KMS-11 (cell line): Measurements from ENCODE around the gene MRPL54.

Experiments
- H2AFZ ChIP-seq: fragments of 200-600 bp; sonication (generic); 2 replicates; pipeline ENCODE4 v1.6.1; 2016; ENCODE audit warnings: antibody characterized with exemption, mixed run types, low read depth
- H3K27ac ChIP-seq: fragments of 200-600 bp; sonication (generic); 2 replicates; pipeline ENCODE4 v1.6.1; 2016; ENCODE audit warnings: mild to moderate bottlenecking, mixed run types
- H3K27me3 ChIP-seq: fragments of 200-600 bp; sonication (generic); 2 replicates; pipeline ENCODE4 v1.6.1; 2017; ENCODE audit warnings: mild to moderate bottlenecking, low read depth, mixed run types, moderate library complexity; ENCODE audit not compliant: insufficient read depth
- H3K36me3 ChIP-seq: fragments of 200-600 bp; sonication (generic); 2 replicates; pipeline ENCODE4 v1.6.1; 2017; ENCODE audit warnings: mild to moderate bottlenecking, mixed run types; ENCODE audit not compliant: insufficient read depth
- H3K4me1 ChIP-seq: fragments of 200-600 bp; sonication (generic); 2 replicates; pipeline ENCODE4 v1.6.1; 2016; ENCODE audit warnings: mild to moderate bottlenecking, low read depth, mixed run types; ENCODE audit not compliant: poor library complexity, severe bottlenecking
- H3K4me2 ChIP-seq: fragments of 200-600 bp; sonication (generic); 2 replicates; pipeline ENCODE4 v1.7.0; 2016; ENCODE audit warnings: mild to moderate bottlenecking, mixed run types
- H3K4me3 ChIP-seq: fragments of 200-600 bp; sonication (generic); IDR thresholded peaks from 2 replicates; pipeline ENCODE4 v1.6.1; 2017; ENCODE audit warnings: low read depth, low read length, mixed read lengths; ENCODE audit not compliant: insufficient read depth
- H3K79me2 ChIP-seq: fragments of 200-600 bp; sonication (generic); 2 replicates; pipeline ENCODE4 v1.6.1; 2016; ENCODE audit warnings: low read depth, mixed run types; ENCODE audit not compliant: insufficient read depth
- H3K9ac ChIP-seq: fragments of 200-600 bp; sonication (generic); 2 replicates; pipeline ENCODE4 v1.6.1; 2016; ENCODE audit warnings: mild to moderate bottlenecking, mixed run types
- H4K20me1 ChIP-seq: fragments of 200-600 bp; sonication (generic); 2 replicates; pipeline ENCODE4 v1.6.1; 2016; ENCODE audit warnings: mild to moderate bottlenecking, mixed run types; ENCODE audit not compliant: insufficient read depth
- TF ChIP-seq, protein P1 (sequence below): fragments of 200-600 bp; sonication (generic); conservative IDR thresholded peaks from 2 replicates; pipeline ENCODE4 v1.6.1; 2017; ENCODE audit warnings: low read depth, mild to moderate bottlenecking, antibody characterized with exemption, low read length, moderate library complexity, mixed read lengths

The MRPL54 gene

DNA sequence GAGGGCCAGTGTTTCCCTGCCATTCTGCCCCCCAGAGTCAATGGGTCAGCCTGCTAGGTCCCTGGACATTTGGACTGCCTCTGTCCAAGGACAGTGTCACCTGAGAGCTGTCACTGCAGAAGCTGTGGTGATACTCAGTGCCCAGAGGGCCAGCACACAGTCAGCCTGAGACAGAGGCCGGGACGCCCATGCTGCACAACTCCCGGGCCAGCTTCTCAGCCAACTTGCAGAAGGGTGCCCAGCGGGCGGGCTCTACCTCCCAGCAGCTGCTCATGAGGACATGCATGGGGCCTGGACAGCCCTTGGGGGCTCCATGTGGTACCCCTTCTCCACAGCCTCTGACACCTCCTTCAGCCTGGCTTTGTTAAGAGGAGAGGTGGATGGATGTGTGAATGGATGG is 13.3 kb downstream of the MRPL54 start:
- H3K4me3 ChIP-seq, result no peak overlapping the region
- H2AFZ ChIP-seq, result no peak overlapping the region
- no peak overlapping the region for H3K27ac ChIP-seq
- H4K20me1 ChIP-seq, result no peaks in the 10 kb centered on the region
- H3K4me1 ChIP-seq, result no peaks in the 10 kb centered on the region
- H3K4me2 ChIP-seq, result no peak overlapping the region
- H3K9ac ChIP-seq, result no peak overlapping the region
- H3K27me3 ChIP-seq, result peaks cover 18% of the 10 kb centered on the region; the same call in 1 of the 2 replicates
- H3K79me2 ChIP-seq, result no peaks in the 10 kb centered on the region
- no peaks in the 10 kb centered on the region for H3K36me3 ChIP-seq
- TF ChIP-seq, protein P1, sequence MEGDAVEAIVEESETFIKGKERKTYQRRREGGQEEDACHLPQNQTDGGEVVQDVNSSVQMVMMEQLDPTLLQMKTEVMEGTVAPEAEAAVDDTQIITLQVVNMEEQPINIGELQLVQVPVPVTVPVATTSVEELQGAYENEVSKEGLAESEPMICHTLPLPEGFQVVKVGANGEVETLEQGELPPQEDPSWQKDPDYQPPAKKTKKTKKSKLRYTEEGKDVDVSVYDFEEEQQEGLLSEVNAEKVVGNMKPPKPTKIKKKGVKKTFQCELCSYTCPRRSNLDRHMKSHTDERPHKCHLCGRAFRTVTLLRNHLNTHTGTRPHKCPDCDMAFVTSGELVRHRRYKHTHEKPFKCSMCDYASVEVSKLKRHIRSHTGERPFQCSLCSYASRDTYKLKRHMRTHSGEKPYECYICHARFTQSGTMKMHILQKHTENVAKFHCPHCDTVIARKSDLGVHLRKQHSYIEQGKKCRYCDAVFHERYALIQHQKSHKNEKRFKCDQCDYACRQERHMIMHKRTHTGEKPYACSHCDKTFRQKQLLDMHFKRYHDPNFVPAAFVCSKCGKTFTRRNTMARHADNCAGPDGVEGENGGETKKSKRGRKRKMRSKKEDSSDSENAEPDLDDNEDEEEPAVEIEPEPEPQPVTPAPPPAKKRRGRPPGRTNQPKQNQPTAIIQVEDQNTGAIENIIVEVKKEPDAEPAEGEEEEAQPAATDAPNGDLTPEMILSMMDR, result no peak

DNA sequence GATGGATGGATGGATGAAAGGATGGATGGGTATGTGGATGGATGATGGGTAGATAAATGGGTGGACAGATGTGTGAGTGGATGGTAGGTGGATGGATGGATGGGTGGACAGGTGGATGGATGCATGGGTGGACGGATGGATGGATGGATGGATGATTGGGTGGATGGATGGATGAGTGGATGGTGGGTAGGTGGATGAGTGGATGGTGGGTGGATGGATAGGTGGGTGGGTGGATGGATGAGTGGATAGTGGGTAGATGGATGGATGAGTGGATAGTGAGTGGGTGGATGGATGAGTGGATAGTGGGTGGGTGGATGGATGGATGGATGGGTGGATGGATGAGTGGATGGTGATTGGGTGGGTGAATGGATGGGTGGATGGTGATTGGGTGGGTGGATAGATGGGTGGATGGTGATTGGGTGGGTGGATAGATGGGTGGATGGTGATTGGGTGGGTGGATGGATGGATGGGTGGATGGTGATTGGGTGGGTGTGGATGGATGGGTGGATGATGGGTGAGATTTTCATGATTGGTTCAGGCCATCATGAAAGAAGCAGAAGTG is 14.1 kb downstream of the MRPL54 start:
- H3K4me2 ChIP-seq, result no peak overlapping the region
- H2AFZ ChIP-seq, result no peak overlapping the region
- H3K79me2 ChIP-seq, result no peaks in the 10 kb centered on the region
- no peaks in the 10 kb centered on the region for H3K4me1 ChIP-seq
- no peaks in the 10 kb centered on the region for H4K20me1 ChIP-seq
- H3K27ac ChIP-seq, result no peak overlapping the region
- H3K36me3 ChIP-seq, result no peaks in the 10 kb centered on the region
- no peak overlapping the region for H3K9ac ChIP-seq
- H3K27me3 ChIP-seq, result peaks cover 22% of the 10 kb centered on the region; the same call in 1 of the 2 replicates
- TF ChIP-seq, protein P1, result no peak
- no peak overlapping the region for H3K4me3 ChIP-seq

DNA sequence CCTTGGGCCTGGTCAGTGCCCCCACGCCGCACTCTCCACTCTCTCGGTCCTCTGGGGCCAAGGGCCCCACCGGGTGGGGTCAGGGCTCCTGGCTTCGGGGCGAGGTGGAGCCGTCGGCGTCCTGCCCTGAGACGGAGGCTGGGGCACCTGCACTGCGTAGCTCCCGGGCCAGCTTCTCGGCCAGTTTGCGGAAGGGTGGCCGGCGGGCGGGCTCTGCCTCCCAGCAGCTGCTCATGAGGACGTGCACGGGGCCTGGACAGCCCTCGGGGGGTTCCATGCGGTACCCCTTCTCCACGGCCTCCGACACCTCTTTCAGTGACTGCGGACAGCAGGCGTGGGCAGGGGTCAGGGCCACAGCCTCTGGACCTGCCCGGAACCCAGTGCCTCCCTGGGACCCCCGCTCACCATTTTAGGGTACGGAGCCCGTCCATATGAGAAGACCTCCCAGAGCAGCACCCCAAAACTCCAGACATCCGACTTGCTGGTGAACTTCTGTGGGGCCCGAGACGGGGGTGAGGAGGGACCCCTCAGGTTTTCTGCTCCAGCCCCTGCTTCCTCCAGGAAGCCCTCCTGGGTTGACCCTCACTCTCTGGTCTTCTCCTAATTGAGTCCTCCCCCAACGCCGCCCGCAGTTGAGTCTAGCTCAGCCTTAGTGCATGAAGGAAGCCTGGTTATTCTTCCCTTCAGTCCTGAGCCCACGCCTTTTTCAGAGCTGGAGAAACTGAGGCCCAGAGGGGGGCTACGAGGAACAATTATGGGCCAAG is 15.8 kb downstream of the MRPL54 start:
- H3K36me3 ChIP-seq, result no peaks in the 10 kb centered on the region
- H3K4me3 ChIP-seq, result no peak overlapping the region
- no peaks in the 10 kb centered on the region for H3K79me2 ChIP-seq
- TF ChIP-seq, protein P1, result no peak
- H3K4me1 ChIP-seq, result no peaks in the 10 kb centered on the region
- no peak overlapping the region for H3K9ac ChIP-seq
- H3K27ac ChIP-seq, result no peak overlapping the region
- H3K27me3 ChIP-seq, result peaks cover 33% of the 10 kb centered on the region
- H4K20me1 ChIP-seq, result no peaks in the 10 kb centered on the region
- no peak overlapping the region for H3K4me2 ChIP-seq
- H2AFZ ChIP-seq, result no peak overlapping the region

DNA sequence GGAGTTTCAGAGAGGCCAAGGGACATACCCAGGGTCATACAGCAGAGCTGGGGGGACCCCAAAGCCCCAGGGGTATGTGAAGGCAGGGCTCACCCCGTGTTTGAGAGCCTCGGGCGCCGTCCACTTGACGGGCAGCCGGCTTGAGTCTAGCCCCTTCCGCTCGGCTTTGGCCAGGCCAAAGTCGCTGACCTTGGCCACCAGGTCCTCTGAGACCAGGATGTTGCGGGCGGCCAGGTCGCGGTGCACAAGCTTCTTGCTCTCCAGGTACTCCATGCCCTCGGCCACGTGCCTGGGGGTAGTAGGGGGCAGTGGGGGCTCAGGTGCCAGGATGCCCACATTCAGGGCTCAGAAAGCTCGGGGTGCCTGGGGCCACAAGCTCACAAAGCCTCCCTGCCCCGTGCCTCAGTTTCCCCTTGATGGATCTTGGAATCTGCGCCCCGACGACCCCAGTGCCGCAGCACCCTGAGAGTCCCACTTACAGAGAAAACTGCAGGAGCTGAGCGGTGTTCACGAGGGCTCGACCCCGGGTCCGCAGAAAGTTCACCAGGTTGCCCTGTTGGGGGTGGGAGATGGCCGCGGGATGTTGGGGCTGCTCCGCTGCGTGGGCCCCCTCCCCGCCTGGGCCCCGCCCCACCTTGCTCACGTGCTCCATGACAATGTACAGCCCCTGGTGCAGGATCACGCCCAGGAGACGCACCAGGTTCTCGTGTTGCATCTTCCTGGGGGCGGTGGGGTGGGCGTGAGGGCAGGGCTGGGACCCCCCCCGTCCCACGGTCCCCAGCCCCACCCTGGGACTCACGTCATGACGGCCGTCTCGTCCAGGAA is 16.6 kb downstream of the MRPL54 start:
- no peak overlapping the region for H3K4me2 ChIP-seq

More for the DNA sequence above, 16.6 kb downstream of the MRPL54 start:
- Histone ChIP-seq H3K79me2 (no peaks in the 10 kb centered on the region), H3K4me3 (no peak overlapping the region), H3K27ac (no peak overlapping the region), H3K4me1 (no peaks in the 10 kb centered on the region), H3K9ac (no peak overlapping the region), H4K20me1 (no peaks in the 10 kb centered on the region), H2AFZ (no peak overlapping the region), H3K27me3 (peaks cover 29% of the 10 kb centered on the region), H3K36me3 (no peaks in the 10 kb centered on the region)
- TF ChIP-seq, protein P1, result no peak
